SJSA1 (cell line): ENCODE results near the gene TNNI3K. TPM values are rescaled to one million over a fixed set of nuclear protein-coding genes. Genes with fewer than 3 reads are reported as not detected.

Source experiments
- DNase-seq, 2 experiments: peaks; one replicate each; pipeline ENCODE4 v3.0.0-alpha.2; 2015 to 2020; ENCODE audit warnings: low spot score in 2 of 2, low read depth in 1 of 2
- H3K27ac ChIP-seq: fragments of 250-450 bp; sonication (Bioruptor Pico); 2 replicates; pipeline ENCODE4 v1.5.1; 2020; ENCODE audit warnings: mild to moderate bottlenecking, moderate library complexity
- H3K27me3 ChIP-seq: fragments of 250-450 bp; sonication (Bioruptor Pico); replicated peaks from 2 replicates; pipeline ENCODE4 v1.5.1; 2020; ENCODE audit warnings: mild to moderate bottlenecking, moderate library complexity
- H3K36me3 ChIP-seq: fragments of 250-450 bp; sonication (Bioruptor Pico); 2 replicates; pipeline ENCODE4 v1.5.1; 2020; ENCODE audit warnings: mild to moderate bottlenecking
- H3K4me1 ChIP-seq: fragments of 250-450 bp; sonication (Bioruptor Pico); replicated peaks from 2 replicates; pipeline ENCODE4 v1.6.1; 2021; ENCODE audit warnings: mild to moderate bottlenecking
- H3K4me3 ChIP-seq: fragments of 250-450 bp; sonication (Bioruptor Pico); 2 replicates; pipeline ENCODE4 v1.5.1; 2020; ENCODE audit warnings: mild to moderate bottlenecking
- H3K9me3 ChIP-seq: fragments of 250-450 bp; sonication (Bioruptor Pico); replicated peaks from 2 replicates; pipeline ENCODE4 v1.5.1; 2020; ENCODE audit warnings: mild to moderate bottlenecking
- total RNA-seq: library from RNA; depleted of rRNA; stranded (reverse); fragments of >200 nt; shearing (Covaris generic); gene quantifications from 2 replicates; pipeline ENCODE4 v1.2.3, GENCODE V29; 2014

Gene TNNI3K
- total RNA-seq, 1 experiment from 2014 or later: not detected

DNA sequence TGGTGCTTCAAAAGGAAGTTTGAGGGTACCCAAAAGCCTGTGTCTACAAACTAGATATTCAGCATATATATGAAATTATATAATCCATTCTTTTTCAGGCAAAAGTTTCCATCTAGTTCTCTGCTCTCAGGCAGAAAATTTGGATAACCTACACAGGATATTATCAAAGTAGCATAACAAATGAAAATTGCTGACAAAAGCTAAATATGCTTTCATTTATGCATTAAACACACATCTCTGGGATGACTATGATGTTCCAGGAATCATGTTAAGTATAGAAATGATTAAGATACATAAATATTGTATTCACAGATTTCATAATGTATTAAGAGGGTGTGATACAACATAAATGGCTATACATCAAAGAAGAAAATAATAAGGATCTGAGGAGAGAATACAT lies 184.4 kb downstream of the TNNI3K start:
- Histone ChIP-seq H3K9me3 (no peaks in the 10 kb centered on the region), H3K27ac (no peak overlapping the region), H3K27me3 (0 out of 2 replicates have a peak, but pooled peaks cover 2% of the 10 kb centered on the region), H3K36me3 (no peaks in the 10 kb centered on the region), H3K4me3 (no peak overlapping the region), H3K4me1 (no peaks in the 10 kb centered on the region)
- no peak for DNase-seq

DNA sequence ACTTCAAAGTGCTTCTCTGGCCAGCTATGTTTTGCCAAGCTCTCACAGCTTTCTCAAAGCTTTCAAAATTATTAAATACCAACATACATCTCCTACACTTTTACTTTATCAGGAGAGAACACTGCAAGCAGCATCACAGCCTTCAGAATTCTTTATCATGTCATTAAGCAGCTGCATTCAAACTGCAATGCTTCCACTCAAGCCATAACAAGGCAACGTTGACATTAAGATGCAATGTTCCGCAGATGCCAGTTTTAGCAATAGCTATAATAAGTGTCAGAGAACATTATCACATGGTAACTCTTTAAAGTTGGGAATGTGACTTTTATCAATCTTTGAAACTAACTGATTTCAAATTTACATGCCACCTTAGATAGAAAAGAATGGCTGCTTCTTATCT lies 185.3 kb downstream of the TNNI3K start:
- H3K4me3 ChIP-seq: no peak overlapping the region
- H3K27me3 ChIP-seq: 0 out of 2 replicates have a peak, but pooled peaks cover 2% of the 10 kb centered on the region
- H3K4me1 ChIP-seq: no peaks in the 10 kb centered on the region
- no peak overlapping the region for H3K27ac ChIP-seq
- no peaks in the 10 kb centered on the region for H3K9me3 ChIP-seq
- H3K36me3 ChIP-seq: no peaks in the 10 kb centered on the region
- DNase-seq: no peak

DNA sequence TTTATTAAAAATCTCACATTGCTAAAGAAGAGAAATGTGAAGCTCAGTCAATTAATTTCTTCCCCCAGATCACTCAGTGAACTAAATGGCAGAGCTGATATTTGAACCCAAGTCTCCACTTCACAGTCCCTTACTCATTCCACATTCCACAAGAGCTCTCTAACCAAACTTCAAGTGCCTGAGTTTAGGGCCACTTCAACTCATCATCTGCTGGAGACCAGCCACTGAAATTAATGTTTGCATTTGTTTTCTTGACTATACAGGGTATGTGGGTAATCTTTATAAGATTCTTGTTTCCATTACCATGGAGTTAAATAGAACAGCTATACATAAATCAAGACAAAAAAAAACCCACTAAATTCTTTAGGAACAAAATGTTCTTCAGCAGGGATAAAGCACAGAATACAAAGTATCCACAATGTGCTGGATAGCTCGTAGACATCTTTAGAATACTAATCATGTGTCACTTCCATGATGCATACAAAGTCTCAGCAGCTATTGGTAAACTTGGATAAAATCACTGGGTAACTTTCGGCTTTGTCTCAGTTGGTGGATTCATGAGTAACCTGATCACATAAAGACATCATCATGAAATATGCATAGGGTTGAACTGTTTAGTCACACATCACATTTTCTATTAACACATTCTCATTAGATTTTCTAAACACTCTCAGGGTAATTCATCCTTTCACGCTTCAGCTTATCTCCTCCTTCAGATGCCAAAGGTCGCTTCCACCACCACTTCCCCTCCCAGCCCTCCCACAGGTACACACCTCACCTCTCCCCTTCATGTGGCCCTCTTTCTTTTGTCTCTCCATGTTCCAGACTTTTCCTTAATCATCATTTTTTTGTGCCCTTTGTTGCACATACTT lies 187.5 kb downstream of the TNNI3K start:
- Histone ChIP-seq H3K9me3 (no peaks in the 10 kb centered on the region), H3K36me3 (no peaks in the 10 kb centered on the region), H3K4me1 (no peaks in the 10 kb centered on the region), H3K27me3 (no peaks in the 10 kb centered on the region), H3K27ac (no peak overlapping the region), H3K4me3 (no peak overlapping the region)
- DNase-seq: no peak

DNA sequence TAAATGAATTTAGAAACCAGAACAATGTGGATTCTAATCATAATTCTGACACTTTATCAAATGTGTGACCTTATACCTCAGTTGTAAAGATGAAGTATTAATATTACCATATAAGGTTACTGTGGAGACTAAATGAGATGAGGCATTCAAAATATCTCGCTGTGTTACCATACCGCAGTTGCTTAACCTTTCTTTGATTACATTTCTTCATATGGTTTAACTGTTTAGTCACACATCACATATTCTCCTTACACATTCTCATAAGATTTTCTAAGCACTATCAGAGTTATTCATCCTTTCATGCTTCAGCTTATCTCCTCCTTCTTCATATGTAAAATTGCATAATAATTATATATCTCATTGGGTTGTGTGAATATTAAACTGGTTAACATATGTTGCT lies 188.3 kb downstream of the TNNI3K start:
- Histone ChIP-seq H3K4me3 (no peak overlapping the region), H3K36me3 (no peaks in the 10 kb centered on the region), H3K4me1 (no peaks in the 10 kb centered on the region), H3K9me3 (no peaks in the 10 kb centered on the region), H3K27me3 (no peaks in the 10 kb centered on the region), H3K27ac (no peak overlapping the region)
- no peak for DNase-seq

DNA sequence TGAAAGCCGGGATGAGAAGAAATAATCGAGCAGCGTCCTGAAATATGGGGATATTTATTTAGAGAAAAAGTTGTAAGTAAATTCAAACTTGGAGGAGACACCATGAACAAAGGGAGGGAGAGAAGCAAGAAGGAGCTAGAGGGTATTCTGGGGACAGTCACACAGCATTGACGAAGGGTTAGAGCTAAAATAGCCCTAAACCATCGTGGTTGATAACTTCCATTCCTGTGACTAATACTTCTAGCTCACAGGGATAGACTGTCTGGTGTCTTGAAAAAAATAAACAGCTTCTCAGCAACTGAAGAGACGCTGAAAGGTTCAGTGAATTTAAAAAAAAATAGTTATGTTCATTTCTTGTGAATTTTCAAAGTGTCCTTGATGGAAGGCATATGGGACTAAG lies 190.5 kb downstream of the TNNI3K start:
- Histone ChIP-seq H3K4me1 (no peaks in the 10 kb centered on the region), H3K4me3 (no peak overlapping the region), H3K36me3 (no peaks in the 10 kb centered on the region), H3K27ac (no peak overlapping the region), H3K9me3 (no peaks in the 10 kb centered on the region), H3K27me3 (0 out of 2 replicates have a peak, but pooled peaks cover 2% of the 10 kb centered on the region)
- DNase-seq: no peak

DNA sequence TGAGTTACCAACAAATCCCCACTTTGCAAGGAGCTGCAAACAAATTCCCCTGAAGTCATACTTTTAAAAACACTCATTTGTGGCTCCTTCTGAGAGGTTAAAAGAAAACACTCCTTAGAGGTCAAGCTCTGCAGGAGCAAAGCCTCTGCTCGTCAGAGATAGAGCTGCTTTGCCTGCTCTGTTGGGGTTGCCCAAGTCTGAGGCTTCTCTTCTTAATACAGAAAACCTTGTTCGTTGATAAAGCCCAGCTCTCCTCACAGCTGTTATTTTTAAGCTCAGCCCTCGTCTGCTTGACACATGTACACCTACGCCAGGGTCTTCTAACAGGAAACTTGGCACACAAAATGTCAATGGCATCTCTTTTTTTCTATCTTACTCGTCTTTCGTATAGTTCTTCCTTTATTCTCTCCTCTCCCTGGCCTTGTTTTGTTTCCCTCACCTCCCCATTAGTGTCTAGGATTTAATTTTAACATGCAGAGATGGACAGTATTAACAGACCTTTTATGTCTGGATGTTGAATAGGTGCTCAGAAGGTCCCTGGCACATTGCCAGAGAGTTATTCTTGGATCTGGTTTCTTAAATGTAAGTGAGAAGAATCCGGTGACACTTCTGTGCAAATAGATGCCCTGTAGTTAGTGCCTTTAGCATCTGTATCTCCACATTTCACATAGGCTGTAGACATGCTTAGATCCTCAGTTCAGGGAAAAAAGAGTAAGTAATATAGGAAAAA lies 191.2 kb downstream of the TNNI3K start:
- no peaks in the 10 kb centered on the region for H3K9me3 ChIP-seq
- H3K36me3 ChIP-seq: no peaks in the 10 kb centered on the region
- no peak overlapping the region for H3K4me3 ChIP-seq
- no peak overlapping the region for H3K27ac ChIP-seq
- H3K27me3 ChIP-seq: 0 out of 2 replicates have a peak, but pooled peaks cover 2% of the 10 kb centered on the region
- no peak for DNase-seq
- H3K4me1 ChIP-seq: no peaks in the 10 kb centered on the region

DNA sequence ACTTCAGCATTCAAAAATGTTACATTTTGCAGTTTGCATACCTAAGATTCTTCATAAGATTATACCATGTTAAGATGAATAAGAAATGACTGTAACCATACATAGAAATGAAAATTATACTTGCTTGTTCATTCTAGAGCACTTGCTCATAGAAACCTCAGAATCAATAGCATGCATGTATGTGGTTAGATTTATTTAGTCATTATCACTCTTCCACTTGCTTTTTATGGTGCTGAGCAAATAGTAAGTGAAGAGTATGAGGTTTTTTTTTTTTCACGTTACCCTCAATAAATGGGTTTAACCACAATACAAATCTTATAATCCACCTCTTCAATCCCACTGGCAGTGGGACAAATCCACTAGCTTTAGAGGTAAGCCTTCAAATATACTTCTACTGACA lies 192.5 kb downstream of the TNNI3K start:
- Histone ChIP-seq H3K9me3 (no peaks in the 10 kb centered on the region), H3K27ac (no peak overlapping the region), H3K36me3 (no peaks in the 10 kb centered on the region), H3K4me3 (no peak overlapping the region), H3K4me1 (no peaks in the 10 kb centered on the region), H3K27me3 (0 out of 2 replicates have a peak, but pooled peaks cover 2% of the 10 kb centered on the region)
- no peak for DNase-seq

DNA sequence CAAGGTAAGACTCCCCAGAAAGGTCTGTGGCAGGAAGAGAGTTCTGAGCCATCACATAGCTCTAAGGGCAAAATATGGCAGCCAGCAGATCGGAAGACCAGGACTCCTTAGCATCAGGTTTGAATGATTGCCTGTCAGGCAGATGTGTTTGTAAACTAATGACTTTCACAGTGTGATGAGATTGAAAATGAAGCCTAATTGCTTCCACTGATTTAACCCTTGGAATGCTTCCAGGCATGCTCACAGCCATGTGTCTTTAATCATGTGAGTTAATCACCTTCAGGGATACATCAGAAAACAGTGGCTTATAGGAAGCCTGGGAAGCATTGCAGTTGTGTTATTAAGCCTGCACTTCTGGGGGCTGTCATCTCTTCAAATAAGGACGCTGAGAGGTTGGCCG lies 194.4 kb downstream of the TNNI3K start:
- 0 out of 2 replicates have a peak, but pooled peaks cover 2% of the 10 kb centered on the region for H3K27me3 ChIP-seq
- H3K36me3 ChIP-seq: no peaks in the 10 kb centered on the region
- no peak overlapping the region for H3K4me3 ChIP-seq
- DNase-seq: no peak
- no peaks in the 10 kb centered on the region for H3K4me1 ChIP-seq
- H3K9me3 ChIP-seq: no peaks in the 10 kb centered on the region
- H3K27ac ChIP-seq: no peak overlapping the region

DNA sequence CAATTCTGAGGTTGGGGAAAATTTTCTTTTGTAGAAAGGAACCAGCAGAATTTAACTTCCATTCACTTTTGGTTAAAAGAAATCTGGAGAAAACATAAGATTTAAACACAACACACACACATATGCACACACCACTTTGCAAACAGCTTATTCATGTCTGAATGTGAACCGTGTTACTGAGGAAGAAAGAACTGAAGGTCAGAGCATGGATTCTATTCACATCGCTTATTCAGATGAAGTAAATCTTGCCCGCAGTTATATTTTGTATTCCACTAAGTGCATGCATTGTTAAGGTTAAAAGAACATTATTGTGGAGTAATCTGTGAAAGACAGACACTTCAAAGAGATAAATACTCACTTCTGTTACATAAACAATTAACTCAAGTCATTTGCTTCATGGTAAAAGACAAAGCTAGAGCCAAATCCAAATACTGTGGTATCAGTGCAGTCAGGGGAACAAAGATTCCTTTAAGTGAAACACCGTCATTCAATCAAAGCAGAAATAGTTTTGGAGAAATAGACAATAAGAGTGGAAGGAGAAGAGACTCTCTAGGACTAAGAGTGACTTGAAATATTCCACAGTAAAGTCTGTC lies 195.3 kb downstream of the TNNI3K start:
- Histone ChIP-seq H3K9me3 (no peaks in the 10 kb centered on the region), H3K4me1 (no peaks in the 10 kb centered on the region), H3K36me3 (no peaks in the 10 kb centered on the region), H3K4me3 (no peak overlapping the region), H3K27me3 (0 out of 2 replicates have a peak, but pooled peaks cover 2% of the 10 kb centered on the region), H3K27ac (no peak overlapping the region)
- DNase-seq: no peak

DNA sequence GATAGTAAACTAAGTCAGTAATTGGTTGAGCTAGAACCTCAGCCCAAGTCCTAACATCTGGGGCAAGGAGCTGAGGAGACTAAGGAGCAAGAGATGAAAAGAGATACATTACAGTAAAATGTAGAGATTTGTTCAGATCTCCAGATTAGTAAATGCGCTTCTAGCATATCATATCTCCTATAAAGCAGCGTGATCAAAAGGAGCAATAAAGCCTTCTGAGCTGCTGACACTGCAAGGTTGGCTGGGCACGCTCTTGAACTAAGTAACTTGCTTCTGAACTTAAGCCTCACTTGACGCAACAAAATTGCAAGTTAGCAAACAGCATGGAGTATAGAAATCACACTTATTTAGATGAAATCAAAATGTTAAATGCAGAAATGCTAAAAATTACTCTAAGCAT lies 196.3 kb downstream of the TNNI3K start:
- Histone ChIP-seq H3K36me3 (no peaks in the 10 kb centered on the region), H3K4me3 (no peak overlapping the region), H3K4me1 (no peaks in the 10 kb centered on the region), H3K27me3 (0 out of 2 replicates have a peak, but pooled peaks cover 2% of the 10 kb centered on the region), H3K9me3 (no peaks in the 10 kb centered on the region), H3K27ac (no peak overlapping the region)
- DNase-seq: no peak

DNA sequence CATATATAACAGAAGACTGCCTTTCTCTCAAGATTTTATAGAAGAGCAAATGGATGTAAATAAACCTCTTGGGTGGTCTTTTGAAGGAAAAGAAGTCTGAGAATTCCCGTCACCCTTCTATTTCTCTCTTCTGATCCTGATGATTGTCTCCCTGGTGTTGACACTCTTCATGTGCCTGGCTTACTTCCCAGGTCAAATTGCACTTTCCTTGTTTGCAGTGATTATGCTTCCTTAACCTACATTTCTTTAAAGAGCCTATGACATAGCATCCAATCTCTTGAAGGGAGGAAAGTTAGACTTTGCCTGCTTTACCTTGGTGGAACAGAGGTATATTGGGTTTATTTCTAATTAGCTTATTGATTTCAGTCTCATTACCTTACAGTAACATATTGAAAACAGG lies 197.1 kb downstream of the TNNI3K start:
- Histone ChIP-seq H3K4me1 (no peaks in the 10 kb centered on the region), H3K27me3 (0 out of 2 replicates have a peak, but pooled peaks cover 2% of the 10 kb centered on the region), H3K9me3 (no peaks in the 10 kb centered on the region), H3K27ac (no peak overlapping the region), H3K36me3 (no peaks in the 10 kb centered on the region), H3K4me3 (no peak overlapping the region)
- no peak for DNase-seq

DNA sequence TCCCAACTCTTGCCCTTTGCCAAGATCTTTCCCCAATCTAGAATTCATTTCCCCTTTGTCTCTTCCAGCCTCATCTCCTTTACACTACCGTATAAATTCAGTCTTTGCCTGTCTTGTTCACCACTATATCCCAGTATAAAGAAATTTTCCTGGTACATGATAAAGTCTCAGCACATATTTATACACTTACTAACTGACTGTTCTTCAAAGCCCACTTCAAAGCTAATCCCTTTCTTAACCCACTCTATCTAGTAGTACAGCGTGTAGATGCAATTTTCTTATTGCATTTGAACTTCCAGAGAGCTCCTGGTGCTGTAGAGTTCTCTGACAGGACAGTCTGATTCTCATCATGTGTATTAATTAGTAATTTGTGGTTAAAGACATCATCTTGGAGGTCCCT lies 199.1 kb downstream of the TNNI3K start:
- Histone ChIP-seq H3K4me1 (no peaks in the 10 kb centered on the region), H3K27ac (no peak overlapping the region), H3K27me3 (0 out of 2 replicates have a peak, but pooled peaks cover 2% of the 10 kb centered on the region), H3K9me3 (no peaks in the 10 kb centered on the region), H3K36me3 (no peaks in the 10 kb centered on the region), H3K4me3 (no peak overlapping the region)
- no peak for DNase-seq

DNA sequence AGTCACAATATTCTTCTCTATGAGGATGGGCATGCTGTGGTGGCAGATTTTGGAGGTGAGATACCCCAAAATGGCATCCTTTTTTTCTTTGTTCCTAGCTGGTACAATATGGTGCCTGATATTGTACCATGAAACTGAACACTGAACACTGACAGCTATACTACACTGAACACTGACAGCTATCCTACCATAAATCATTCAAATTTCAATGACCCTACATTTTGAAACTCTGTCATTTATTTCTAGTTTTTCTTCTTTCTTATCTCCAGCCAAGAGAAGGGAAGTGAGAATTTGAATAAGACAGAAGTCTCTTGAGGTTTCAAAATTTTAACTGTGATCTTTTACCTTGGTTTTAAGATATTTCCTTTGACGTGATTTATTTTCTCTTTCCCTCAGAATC lies 200.9 kb downstream of the TNNI3K start:
- Histone ChIP-seq H3K4me1 (no peaks in the 10 kb centered on the region), H3K36me3 (no peaks in the 10 kb centered on the region), H3K27ac (no peak overlapping the region), H3K4me3 (no peak overlapping the region), H3K27me3 (no peaks in the 10 kb centered on the region), H3K9me3 (no peaks in the 10 kb centered on the region)
- no peak for DNase-seq

DNA sequence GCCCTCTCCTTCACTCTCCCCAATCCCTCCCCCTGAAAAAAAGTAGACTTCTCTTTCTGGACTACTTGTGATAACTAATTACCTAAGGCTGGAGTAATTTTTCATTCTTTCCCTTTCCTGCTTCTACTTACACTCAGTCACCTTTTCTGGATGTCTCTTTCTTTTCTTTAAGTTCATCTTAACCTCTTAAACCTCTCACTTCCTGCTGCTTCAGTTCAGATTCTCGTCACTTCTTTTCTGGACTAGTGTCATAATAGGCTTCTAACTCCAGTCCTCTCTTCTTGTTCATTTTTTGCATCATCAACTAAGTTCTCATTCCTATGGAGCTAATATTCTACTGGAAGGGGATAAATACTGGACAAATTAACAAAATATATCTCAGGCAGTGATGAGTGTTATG lies 201.8 kb downstream of the TNNI3K start:
- DNase-seq: no peak
- H3K4me3 ChIP-seq: no peak overlapping the region
- H3K9me3 ChIP-seq: no peaks in the 10 kb centered on the region
- H3K27me3 ChIP-seq: no peaks in the 10 kb centered on the region
- no peaks in the 10 kb centered on the region for H3K36me3 ChIP-seq
- no peaks in the 10 kb centered on the region for H3K4me1 ChIP-seq
- no peak overlapping the region for H3K27ac ChIP-seq
